ENCODE results near the gene ZNF423.

ZNF423 gene

GRCh38 chr16:49550140-49550539 lies 305.8 kb downstream of the ZNF423 start:
- H4K20me1 ChIP-seq (ENCODE audit: insufficient read depth, low read length): no peaks in the 10 kb centered on the region
- no peaks in the 10 kb centered on the region for H3K9me3 ChIP-seq (ENCODE audit: insufficient read depth, low read length, severe bottlenecking)
- no peak for ATAC-seq (ENCODE audit: insufficient read depth, low read depth)
- no peak overlapping the region for H3K9ac ChIP-seq (ENCODE audit: low read depth, low read length)
- TF ChIP-seq CTCF (IDR thresholded peaks at IDR 0.05; ENCODE audit: borderline replicate concordance, extremely low read depth, low read length, poor library complexity, severe bottlenecking) (no peak), EZH2 (IDR thresholded peaks at IDR 0.05; ENCODE audit: borderline replicate concordance, low read depth, low read length, severe bottlenecking) (no peak)
- DNase-seq: no peak
- H3K4me2 ChIP-seq (ENCODE audit: insufficient read depth, low read length): no peak overlapping the region
- peaks cover 8% of the 10 kb centered on the region; the same call in 1 of the 2 replicates for H3K4me1 ChIP-seq (ENCODE audit: insufficient read depth, low read length)
- no peaks in the 10 kb centered on the region for H3K27me3 ChIP-seq (ENCODE audit: insufficient read depth, low read length, poor library complexity)
- no peaks in the 10 kb centered on the region for H3K79me2 ChIP-seq (ENCODE audit: insufficient read depth, low read length)
- H3K27ac ChIP-seq (ENCODE audit: low read length): no peak overlapping the region
- H3K4me3 ChIP-seq (ENCODE audit: low read depth in 1 of 2, low read length in 2 of 2): no peak overlapping the region
- H2AFZ ChIP-seq (ENCODE audit: low read depth, low read length): no peak overlapping the region
- no peaks in the 10 kb centered on the region for H3K36me3 ChIP-seq (ENCODE audit: insufficient read depth, low read length)

- no peak for ATAC-seq (ENCODE audit: insufficient read depth, low read depth)
- no peak overlapping the region for H3K4me3 ChIP-seq (ENCODE audit: low read depth in 1 of 2, low read length in 2 of 2)
- DNase-seq: no peak
Measured at GRCh38 chr16:49548325-49548970, 307.5 kb downstream of the ZNF423 start.

GRCh38 chr16:49547448-49547847 lies 308.5 kb downstream of the ZNF423 start:
- Histone ChIP-seq H2AFZ (ENCODE audit: low read depth, low read length) (no peak overlapping the region), H3K4me1 (ENCODE audit: insufficient read depth, low read length) (peaks cover 5% of the 10 kb centered on the region; the same call in 1 of the 2 replicates), H3K79me2 (ENCODE audit: insufficient read depth, low read length) (no peaks in the 10 kb centered on the region), H3K36me3 (ENCODE audit: insufficient read depth, low read length) (no peaks in the 10 kb centered on the region), H3K27me3 (ENCODE audit: insufficient read depth, low read length, poor library complexity) (no peaks in the 10 kb centered on the region), H3K27ac (ENCODE audit: low read length) (no peak overlapping the region), H3K4me3 (ENCODE audit: low read depth in 1 of 2, low read length in 2 of 2) (no peak overlapping the region), H4K20me1 (ENCODE audit: insufficient read depth, low read length) (no peaks in the 10 kb centered on the region), H3K4me2 (ENCODE audit: insufficient read depth, low read length) (no peak overlapping the region), H3K9ac (ENCODE audit: low read depth, low read length) (no peak overlapping the region), H3K9me3 (ENCODE audit: insufficient read depth, low read length, severe bottlenecking) (no peaks in the 10 kb centered on the region)
- DNase-seq (no peak), ATAC-seq (ENCODE audit: insufficient read depth, low read depth) (no peak)
- TF ChIP-seq EZH2 (IDR thresholded peaks at IDR 0.05; ENCODE audit: borderline replicate concordance, low read depth, low read length, severe bottlenecking) (no peak), CTCF (IDR thresholded peaks at IDR 0.05; ENCODE audit: borderline replicate concordance, extremely low read depth, low read length, poor library complexity, severe bottlenecking) (no peak)

More at GRCh38 chr16:49548325-49548970, 307.5 kb downstream of the ZNF423 start:
- no peaks in the 10 kb centered on the region for H3K79me2 ChIP-seq (ENCODE audit: insufficient read depth, low read length)
- H4K20me1 ChIP-seq (ENCODE audit: insufficient read depth, low read length): no peaks in the 10 kb centered on the region
- no peak overlapping the region for H3K9ac ChIP-seq (ENCODE audit: low read depth, low read length)
- no peaks in the 10 kb centered on the region for H3K9me3 ChIP-seq (ENCODE audit: insufficient read depth, low read length, severe bottlenecking)
- H3K4me2 ChIP-seq (ENCODE audit: insufficient read depth, low read length): no peak overlapping the region
- H3K36me3 ChIP-seq (ENCODE audit: insufficient read depth, low read length): no peaks in the 10 kb centered on the region
- no peaks in the 10 kb centered on the region for H3K27me3 ChIP-seq (ENCODE audit: insufficient read depth, low read length, poor library complexity)
- no peak overlapping the region for H2AFZ ChIP-seq (ENCODE audit: low read depth, low read length)
- no peak overlapping the region for H3K27ac ChIP-seq (ENCODE audit: low read length)
- TF ChIP-seq CTCF (IDR thresholded peaks at IDR 0.05; ENCODE audit: borderline replicate concordance, extremely low read depth, low read length, poor library complexity, severe bottlenecking): no peak
- no peak for TF ChIP-seq EZH2 (IDR thresholded peaks at IDR 0.05; ENCODE audit: borderline replicate concordance, low read depth, low read length, severe bottlenecking)
- H3K4me1 ChIP-seq (ENCODE audit: insufficient read depth, low read length): peaks cover 8% of the 10 kb centered on the region; the same call in 1 of the 2 replicates
